NCI-H524 treated with DMSO at 0.1 percent for 48 hours (cell line): ENCODE results near the gene HSF5.
"Not testable (repeated sequence)": the region's sequence is repeated elsewhere in the genome, so short reads cannot be mapped to it uniquely, and the experiment has no call there.

Source experiments
- DNase-seq: peaks from one replicate; lab custom pipeline; 2025; lab: John Stamatoyannopoulos, UW

HSF5 gene

DNA sequence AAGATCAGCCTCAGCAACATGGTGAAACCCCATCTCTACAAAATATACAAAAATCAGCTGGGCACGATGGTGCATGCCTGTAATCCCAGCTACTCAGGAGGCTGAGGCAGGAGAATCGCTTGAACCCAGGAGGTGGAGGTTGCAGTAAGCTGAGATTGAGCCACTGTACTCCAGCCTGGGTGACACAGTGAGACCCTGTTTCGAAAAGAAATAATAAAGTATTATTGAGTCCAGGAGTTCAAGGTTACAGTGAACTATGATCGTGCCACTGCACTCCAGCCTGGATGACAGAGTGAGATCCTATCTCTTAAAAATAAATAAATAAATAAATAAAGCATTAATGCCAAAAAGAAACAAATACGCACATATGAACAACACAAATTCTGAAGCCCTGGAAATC lies 6.4 kb downstream of the HSF5 start:
- DNase-seq: not testable (repeated sequence)

DNA sequence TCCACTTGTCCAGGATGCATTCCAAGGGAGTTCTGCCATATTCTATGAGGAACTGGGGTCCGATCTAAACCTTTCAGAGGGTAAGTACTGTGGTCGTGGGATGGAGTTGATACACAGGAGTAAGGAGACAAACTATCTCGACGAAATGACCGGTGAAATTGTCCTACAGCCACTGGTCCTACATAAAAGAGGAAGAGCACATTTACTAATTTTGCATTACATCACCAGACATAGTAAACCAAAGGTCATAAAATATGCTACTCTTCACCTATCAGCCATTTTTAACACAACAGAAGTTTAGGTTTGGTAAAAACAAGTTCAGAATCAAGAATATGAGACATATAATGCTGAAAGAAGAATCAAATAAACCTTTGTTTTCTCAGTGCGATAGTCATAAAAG lies 8.1 kb downstream of the HSF5 start:
- DNase-seq: no peak

DNA sequence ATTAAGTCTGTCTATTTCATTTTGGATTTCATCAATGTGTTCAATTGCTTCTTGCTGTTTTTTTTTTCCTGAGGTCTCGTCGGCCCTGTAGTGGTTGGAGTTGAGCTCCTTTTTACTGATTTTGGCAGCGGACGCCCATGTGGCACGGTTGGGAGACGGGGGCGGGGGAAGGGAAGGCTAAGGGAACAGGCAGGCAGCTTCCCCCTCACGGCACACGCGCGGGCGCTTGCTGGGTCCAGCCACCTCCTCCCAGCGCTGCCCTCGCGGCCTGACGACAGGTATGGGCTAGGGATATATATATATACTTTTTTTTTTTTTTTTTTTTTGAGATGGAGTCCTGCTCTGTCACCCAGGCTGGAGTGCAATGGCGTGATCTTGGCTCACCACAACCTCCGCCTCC lies 11.4 kb downstream of the HSF5 start:
- DNase-seq: no peak

DNA sequence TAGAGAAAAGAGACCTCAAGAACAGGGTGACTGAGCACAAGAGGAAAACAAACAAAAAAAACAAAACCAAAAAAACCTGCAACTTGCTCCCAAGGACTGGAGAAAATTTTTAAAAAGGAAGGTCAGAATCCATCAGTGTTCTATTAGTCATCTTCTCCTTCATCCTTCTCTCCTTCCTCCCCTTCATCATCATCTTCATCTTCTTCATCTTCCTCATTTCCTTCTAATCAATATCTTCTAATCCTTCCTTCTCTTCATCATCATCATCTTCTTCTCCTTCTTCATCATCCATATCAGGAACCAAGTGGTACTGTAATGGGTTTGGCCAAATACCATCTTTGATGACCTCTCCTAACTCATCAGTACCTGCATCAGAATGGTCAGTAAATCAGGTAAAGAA lies 12.2 kb downstream of the HSF5 start:
- no peak for DNase-seq

DNA sequence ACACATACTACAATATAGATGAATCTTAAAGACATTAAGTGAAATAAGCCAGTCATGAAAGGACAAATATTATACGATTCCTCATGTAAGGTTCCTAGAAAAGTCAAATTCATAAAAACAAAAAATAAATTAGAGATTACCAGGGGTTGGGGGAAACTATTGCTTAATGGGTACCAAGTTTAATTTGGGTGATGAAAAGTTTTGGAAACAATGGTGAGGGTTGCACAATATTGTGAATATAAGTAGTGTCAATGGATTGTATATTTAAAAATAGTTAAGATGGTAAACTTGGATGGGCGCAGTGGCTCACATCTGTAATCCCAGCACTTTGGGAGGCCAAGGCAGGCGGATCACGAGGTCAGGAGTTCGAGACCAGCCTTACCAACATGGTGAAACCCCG lies 17.9 kb downstream of the HSF5 start:
- DNase-seq: no peak

DNA sequence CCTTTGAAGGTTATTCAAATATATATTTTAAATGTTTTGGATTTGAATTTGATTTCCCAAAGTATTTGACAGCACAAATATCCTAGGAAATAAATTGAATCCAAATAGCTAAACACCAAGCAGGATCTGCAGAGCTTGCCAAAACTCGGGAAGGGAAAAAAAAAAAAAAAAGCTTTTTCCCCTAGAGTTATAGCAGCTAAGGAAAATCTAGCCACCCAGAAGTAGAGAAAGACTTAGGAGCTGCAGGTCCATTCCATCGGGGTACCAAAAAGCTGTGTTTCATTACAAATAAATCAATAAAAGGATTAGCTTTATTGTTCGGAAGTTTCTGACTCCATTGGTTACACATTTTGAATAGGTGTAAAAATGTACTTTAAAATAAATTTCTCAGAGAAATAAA lies 19.3 kb downstream of the HSF5 start:
- DNase-seq: no peak

DNA sequence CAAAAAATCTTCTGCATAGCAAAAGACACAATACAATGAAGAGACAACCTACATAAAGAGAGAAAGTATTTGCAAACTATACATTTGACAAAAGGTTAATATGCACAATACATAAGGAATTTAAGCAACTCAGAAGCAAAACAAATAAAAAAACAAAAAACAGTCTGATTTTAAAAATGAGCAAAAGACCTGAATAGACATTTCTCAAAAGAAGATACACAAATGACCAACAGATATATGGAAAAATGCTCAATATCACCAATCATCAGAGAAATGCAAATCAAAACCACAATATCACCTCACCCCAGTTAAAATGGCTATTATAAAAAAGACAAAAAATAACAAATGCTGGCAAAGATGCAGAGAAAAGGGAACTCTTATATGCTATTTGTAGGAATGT lies 32.7 kb downstream of the HSF5 start:
- DNase-seq: no peak

DNA sequence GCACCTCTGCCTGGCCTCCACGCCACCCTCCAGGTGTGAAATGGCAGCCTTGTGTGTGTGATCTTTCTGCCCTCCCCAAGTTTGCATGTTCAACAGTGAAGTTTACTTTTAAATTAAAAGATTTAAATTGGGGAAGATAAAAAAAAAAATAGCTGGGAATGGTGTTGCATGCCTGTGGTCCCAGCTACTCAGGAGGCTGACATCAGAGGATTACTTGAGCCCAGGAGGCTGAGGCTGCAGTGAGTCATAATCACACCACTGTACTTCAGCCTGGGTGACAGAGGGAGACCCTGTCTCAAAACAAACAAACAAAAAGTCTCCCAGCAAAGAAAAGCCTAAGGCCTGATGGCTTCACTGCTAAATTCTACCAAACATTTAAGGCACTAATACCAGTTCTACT lies 35.5 kb downstream of the HSF5 start:
- DNase-seq: no peak

DNA sequence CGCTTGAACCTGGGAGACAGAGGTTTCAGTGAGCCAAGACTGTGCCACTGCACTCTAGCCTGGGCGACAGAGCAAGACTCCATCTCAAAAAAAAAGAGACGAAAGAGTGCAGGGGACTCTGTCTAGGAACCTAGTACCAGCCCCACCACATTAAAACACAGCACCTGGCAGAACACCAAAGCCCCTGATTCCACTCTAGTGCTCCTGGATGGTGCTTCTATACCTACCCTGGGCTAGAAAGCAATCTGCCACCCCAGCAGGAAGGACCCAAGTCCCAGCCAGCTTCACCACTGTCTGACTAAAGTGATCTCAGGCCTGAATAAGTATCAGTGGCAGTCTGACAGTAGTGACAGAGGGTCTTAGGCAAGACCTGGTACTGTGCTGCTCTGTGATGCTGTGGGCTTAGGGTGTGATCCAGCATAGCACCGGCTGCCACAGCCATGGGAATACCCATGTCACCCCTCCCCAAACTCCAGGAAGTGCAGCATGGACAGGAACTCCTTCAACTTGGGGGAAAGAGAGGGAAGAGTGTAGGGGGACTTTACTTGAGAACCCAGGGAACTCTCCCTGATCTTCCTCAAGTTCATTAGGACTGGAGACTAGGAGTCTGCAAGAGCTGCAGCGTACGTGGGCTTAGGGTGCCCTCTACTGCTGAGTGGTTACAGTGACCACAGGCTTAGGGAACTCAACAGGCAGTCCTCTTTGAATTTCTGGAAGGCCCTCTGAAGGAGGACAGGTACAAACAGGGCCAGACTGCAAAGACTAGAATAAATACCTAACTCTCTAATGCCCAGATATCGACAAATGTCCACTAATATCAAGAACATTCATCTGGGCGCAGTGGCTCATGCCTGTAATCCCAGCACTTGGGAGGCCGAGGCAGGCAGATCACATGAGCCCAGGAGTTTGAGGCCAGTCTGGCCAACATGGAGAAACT lies 40.9 kb downstream of the HSF5 start:
- DNase-seq: peak; percentile 11

DNA sequence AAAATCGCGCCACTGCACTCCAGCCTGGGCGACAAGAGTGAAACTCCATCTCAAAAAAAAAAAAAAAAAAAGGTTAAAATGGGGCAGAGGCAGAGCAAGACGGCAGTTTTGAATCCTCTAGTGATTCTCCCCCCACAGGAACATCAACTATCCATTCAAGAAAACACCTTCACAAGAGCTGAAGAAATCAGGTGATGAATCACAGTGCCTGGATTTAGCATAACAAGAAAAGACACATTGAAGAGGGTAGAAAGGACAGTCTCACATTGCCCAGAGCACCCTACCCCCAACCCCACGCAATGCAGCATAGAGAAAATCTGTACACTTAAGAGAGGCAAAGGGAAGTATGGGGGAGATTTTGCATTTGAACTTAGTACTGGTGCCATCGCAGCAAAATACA lies 42.1 kb downstream of the HSF5 start:
- DNase-seq: no peak

DNA sequence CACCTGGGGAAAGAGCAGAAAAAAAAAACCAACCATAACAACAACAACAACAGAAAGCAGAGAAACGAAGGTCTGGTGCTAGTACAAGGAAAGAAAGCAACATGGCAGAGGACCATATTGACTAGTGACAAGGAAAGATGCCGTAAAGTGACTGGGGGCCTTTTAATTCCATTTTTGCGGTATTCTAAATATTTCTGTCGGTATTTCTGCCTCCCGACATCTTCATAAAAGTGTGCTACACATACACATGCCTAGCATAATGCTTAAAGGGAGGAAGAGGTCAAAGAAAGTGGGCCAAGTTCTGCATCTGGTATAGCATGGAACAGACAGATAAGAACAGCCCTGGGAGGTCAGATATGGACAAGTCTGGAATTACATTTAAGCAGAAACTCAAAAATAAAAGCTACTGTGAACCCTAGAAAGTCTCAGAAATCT lies 51.4 kb downstream of the HSF5 start:
- DNase-seq: no peak

DNA sequence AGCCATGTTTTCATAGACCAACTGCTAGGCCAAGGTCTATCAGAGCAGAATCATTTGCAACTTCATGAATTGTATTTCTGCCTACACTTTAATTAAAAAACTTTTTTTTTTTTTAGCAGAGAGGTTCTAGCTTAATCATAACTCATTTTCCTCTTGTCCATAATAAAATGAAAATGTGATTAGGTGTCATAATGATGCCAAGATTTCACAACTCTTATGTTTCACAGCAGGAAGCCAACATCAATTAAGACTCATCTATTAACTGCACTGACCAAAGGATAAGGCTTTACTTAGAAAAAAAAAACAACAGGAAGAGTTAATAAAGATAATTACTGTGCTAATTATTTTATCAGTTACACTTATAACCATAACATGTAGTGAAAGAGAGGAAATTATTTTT lies 52.0 kb downstream of the HSF5 start:
- no peak for DNase-seq

DNA sequence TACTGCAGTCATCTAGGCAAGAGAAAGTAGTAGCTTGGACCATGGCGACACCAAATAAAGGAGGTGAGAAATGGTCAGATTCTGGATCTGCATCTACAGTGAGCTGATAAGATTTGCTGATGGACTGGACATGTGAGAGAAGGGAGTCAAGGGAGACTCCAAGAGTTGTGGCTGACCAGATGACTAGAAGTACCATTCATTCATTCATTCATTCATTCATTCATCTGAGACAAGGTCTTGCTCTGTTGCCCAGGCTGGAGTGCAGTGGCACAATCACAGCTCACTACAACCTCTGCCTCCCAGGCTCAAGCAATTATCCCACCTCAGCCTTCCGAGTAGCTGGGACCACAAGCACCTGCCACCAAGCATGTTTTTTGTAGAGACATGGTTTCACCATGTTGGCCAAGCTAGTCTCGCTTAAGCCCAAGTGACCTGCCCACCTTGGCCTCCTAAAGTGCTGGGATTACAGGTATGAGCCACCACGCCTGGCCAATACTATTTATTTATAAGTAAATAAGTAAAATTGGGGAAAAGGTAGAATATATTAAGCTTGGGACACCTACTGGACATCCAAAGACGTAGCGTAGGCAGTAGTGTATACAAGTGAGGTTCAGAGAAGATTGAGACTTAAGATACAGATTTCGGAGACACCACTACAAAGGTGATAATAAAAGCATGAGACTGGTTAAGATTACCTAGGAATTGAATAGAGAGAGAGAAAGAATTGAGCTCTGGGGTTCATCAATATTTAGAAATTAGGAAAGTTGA lies 55.2 kb downstream of the HSF5 start:
- DNase-seq: no peak

DNA sequence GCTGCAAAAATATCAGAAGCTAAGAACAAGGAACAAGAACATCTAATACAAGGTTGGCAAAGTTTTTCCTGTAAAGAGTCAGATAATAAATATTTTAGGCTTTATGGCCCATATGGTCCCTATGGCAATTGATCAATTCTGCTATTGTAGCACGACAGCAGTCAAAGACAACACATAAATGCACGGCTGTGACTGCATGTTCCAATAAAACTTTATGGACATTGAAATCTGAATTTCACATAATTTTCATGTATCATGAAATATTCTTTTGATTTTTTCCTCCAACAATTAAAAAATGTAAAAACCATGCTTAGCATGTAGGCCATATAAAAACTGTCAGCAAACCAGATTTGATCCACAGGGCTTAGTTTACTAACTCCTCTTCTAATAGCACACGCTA lies 60.4 kb downstream of the HSF5 start:
- DNase-seq: no peak

DNA sequence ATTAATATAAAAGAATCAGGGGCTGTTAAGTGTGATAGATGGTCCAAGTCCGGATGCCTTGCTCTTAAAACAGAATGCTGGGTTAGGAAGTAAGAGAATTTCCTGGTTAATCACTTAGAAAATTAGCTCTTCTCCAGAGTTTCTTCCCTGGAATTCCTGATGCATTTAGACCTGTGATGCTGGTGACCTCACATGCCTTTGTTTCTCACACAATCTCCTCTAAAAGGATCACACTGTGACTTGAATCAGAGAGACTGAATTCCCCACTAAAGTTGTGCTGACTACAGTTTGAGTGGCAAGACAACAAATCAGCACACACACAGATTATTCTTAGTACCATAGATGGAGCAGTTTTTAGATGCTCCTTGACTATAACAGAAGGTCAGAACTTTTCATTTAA lies 66.5 kb downstream of the HSF5 start:
- no peak for DNase-seq

DNA sequence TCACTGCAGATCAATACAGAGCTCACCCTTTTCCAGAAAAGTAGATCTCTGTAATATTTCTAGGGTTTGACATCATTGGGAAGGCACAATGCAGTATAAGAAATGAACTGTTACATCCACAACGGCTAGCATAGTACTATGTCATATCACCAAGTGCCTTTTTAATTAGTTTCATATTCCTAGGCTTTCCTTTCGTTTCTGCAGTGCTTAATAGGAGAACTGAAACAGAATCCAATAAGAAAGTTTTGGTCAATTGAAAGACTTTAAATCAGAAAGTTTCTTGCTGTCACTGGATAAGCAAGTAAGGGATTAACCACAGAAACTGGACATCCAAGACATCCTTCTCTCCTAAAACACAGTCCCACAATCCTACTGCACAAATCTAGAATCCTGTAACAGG lies 67.4 kb downstream of the HSF5 start:
- DNase-seq: no peak

DNA sequence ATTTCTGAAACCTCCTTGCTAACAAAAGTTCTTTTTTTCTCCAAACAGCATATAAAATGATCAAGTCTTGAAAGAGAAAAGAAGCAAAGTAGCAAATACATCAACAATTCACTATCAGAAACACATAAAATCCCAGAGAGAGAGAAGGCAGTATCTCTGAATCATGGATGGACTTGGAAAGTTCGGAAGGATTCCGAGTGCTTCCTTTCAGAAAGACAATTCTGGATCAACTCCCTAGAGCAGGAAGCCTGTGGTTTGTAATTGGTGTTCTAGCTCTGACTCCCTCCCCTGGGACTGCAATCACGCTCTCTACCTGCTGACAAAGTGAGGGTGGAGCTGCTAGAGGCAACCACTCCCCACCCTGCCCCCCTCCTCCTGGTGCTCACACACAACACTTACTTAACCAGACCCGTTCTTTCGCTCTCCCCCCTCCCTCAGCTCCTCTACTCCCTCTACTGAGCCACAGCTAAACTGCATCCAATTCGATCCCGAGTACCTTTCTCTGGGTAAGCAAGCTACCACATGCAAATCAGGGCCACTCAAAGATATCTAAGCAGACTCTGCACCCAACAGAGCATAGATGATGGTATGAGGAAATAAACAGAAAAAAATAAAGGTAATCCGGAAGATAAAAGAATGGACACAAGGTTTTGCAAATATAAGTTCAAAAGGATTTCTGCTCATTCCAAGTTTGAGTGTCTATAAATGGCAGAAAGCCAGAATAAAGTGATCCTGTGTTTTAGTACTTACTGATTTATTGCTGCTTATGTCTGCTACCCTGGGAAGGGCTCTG lies 70.7 kb downstream of the HSF5 start, which contains the start of gene RNF43:
RNF43 (minus strand) TSS at position 235 of the 793 bp plus-strand sequence. CDS start 1,957 bp downstream, outside the sequence.
- peak; percentile 88 for DNase-seq

DNA sequence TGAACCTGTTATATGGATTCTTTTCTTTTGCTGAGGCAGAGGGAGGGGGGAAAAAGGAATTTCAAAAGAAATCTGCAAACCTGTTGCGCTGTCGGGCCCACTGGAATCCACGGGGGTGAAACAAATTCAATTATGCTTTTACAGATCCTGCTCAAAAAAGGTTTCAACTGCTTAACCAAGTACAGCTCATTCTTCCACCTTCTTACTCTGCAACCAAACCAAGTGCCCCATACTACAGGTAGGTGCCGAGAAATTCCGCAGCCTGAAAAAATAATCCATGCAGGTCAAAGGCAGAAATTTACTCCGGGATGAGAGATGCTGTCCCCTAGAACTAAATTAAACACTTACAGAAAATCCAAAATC lies 71.3 kb downstream of the HSF5 start:
- no peak for DNase-seq

DNA sequence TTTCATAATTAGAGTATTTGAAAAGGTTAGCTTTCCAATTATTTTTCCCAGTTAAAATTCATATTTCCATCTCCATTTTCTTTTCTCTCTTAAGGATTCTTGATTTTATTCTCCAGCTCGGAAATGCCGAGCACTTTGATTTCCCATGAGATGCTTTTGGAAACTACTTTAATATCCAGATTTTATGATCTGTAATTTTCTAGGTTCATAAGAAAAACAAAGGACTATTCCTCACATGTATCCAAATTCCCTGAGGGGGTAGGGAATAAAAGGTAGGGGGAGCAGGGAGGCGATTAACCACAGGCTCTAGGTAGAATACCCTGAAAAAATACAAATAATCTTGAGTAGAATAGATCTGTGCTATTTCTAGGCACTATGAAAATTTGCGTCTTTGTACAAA lies 71.8 kb downstream of the HSF5 start:
- no peak for DNase-seq

DNA sequence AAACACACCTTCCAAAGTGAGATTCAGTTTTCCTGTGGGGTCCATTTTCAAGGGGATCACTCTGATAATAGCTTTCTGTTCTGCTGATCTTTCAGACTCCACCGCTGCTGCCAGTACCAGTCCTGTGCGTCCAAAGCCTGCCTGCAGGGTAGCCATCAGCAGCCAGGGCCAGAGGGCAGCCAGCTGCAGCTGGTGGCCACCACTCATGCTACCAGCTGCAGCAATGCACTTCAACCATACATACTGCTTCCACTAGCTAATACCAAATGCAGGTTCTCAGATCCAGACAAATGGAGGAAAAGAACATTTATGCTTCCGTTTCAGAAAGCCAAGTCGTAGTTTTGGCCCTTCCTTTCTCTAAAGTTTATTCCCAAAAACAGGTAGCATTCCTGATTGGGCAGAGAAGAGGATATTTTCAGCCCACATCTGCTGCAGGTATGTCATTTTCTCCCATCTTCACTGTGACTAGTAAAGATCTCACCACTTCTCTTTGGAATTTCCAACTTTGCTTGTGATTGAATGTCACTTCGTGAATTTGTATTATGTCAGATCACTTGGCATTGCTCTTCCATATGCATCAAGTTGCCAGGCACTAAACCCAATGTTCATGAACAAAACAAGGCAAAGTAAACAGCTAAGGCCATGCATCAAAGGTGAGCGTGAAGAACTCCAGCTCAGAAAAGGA lies 72.7 kb downstream of the HSF5 start:
- no peak for DNase-seq

DNA sequence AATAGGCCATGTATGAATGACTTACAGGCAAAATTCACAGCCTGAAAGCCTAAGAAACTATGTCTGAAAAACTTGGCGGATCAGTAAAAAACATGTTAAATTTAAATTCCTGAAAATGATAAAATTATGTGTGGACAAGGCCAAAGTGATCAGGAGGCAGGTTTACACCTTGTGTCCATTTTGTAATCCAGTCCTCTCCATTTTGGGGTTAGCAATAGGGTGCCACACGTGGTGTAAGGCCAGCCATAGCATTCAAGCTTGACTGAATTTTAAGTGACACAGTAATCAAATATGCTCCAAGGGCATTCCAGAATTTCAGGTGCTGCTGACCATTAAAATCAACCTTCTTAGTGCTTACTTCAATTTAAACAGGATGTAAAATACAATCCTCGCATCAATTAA lies 73.6 kb downstream of the HSF5 start:
- no peak for DNase-seq

DNA sequence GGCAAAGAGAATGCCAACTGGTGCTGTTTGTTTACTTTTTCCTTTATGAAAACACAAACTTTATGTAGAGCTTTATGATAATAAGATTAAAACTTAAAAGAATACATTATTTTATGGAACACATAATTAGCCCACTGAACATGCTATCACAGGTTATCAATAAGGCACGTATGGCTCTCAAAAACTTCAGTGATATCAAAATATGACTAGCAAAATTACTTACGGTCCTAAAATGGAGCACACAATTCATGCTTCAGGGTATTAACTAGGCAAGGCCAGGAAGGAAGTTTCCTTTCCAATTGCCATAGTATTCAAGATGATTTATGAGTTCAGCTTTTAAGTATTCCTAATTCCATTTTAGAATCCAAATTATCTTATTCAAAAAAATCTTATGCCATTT lies 74.5 kb downstream of the HSF5 start:
- no peak for DNase-seq
